ENCODE data around the gene RBBP7. TPM values are rescaled to one million over a fixed set of nuclear protein-coding genes. Genes with fewer than 3 reads are reported as not detected.

Gene RBBP7
- total and polyA plus RNA-seq, 2 experiments from 2014 or later: 86.2 to 119 TPM

- peak overlapping the region; percentile 95 for H3K4me2 ChIP-seq (ENCODE audit: unreplicated experiment)
- no peaks in the 10 kb centered on the region for H4K20me1 ChIP-seq (ENCODE audit: insufficient read depth)
- no peaks in the 10 kb centered on the region for H3K9me2 ChIP-seq (ENCODE audit: insufficient read depth)
- peak overlapping the region; percentile 72 for H3K9ac ChIP-seq
- TF ChIP-seq EZH2 (IDR thresholded peaks at IDR 0.05; ENCODE audit: insufficient read depth, poor library complexity, severe bottlenecking) (no peak), EZH2phosphoT487 (IDR thresholded peaks at IDR 0.05; ENCODE audit: insufficient read depth, low read depth) (no peak)
- peak; percentile 47 for DNase-seq
- no peaks in the 10 kb centered on the region for H3K36me3 ChIP-seq (ENCODE audit: low read depth)
- no peaks in the 10 kb centered on the region for H3K4me1 ChIP-seq (ENCODE audit: insufficient read depth)
- H3F3A ChIP-seq (ENCODE audit: insufficient read depth): no peaks in the 10 kb centered on the region
- H2AFZ ChIP-seq: peak overlapping the region; percentile 96
- no peak overlapping the region for H3K27ac ChIP-seq
- no peaks in the 10 kb centered on the region for H3K9me3 ChIP-seq (ENCODE audit: low read depth)
- H3K4me3 ChIP-seq: peak overlapping the region; percentile 74
- H3K27me3 ChIP-seq (replicated peaks; ENCODE audit: insufficient read depth): no peaks in the 10 kb centered on the region
- in situ Hi-C loops (cut with MboI): no loop called here
- no peaks in the 10 kb centered on the region for H3K79me2 ChIP-seq (ENCODE audit: insufficient read depth)
- WGBS, 2 experiments (ENCODE audit: low coverage in 1 of 2, low lambda C conversion rate in 2 of 2, missing lambda C conversion rate in 2 of 2): 3 to 6% methylated on average over 7 of the region's 7 CpGs
These were observed 12.0 kb upstream of the RBBP7 start for GRCh38 chrX:16882169-16882568.

DNA sequence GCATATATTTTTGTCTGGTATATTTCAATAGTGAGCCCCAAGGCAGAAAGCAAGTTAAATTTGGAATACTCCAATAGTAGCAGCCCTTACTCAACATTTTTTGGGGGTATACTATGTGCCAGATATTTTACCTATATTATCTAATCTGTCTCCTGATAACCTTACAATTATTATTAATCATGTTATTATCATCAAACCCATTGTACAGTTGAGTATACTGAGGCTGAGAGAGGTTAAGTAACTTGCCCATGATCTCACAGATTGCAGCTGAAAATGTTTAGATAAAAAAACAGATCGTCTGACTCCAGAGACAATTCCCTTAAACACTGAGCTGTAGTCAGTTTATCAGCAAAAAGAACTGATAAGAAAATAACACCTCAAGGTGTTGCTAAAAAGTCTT, 6.5 kb upstream of the RBBP7 start:
- H2AFZ ChIP-seq: no peak overlapping the region
- H3K36me3 ChIP-seq (ENCODE audit: low read depth): no peaks in the 10 kb centered on the region
- H3K4me1 ChIP-seq (ENCODE audit: insufficient read depth): no peaks in the 10 kb centered on the region
- no peaks in the 10 kb centered on the region for H3F3A ChIP-seq (ENCODE audit: insufficient read depth)
- no peak overlapping the region for H3K9ac ChIP-seq
- H3K4me2 ChIP-seq (ENCODE audit: unreplicated experiment): no peak overlapping the region
- no peak overlapping the region for H3K27ac ChIP-seq
- in situ Hi-C loops (cut with MboI): no loop called here
- DNase-seq: no peak
- no peaks in the 10 kb centered on the region for H3K27me3 ChIP-seq (replicated peaks; ENCODE audit: insufficient read depth)
- TF ChIP-seq EZH2 (IDR thresholded peaks at IDR 0.05; ENCODE audit: insufficient read depth, poor library complexity, severe bottlenecking) (no peak), EZH2phosphoT487 (IDR thresholded peaks at IDR 0.05; ENCODE audit: insufficient read depth, low read depth) (no peak)
- WGBS, 2 experiments (ENCODE audit: low coverage in 1 of 2, low lambda C conversion rate in 2 of 2, missing lambda C conversion rate in 2 of 2): 4 to 8% methylated on average over 1 of the region's 1 CpG
- H3K9me2 ChIP-seq (ENCODE audit: insufficient read depth): no peaks in the 10 kb centered on the region
- H3K4me3 ChIP-seq: no peak overlapping the region
- no peaks in the 10 kb centered on the region for H3K9me3 ChIP-seq (ENCODE audit: low read depth)
- no peaks in the 10 kb centered on the region for H3K79me2 ChIP-seq (ENCODE audit: insufficient read depth)
- H4K20me1 ChIP-seq (ENCODE audit: insufficient read depth): no peaks in the 10 kb centered on the region

DNA sequence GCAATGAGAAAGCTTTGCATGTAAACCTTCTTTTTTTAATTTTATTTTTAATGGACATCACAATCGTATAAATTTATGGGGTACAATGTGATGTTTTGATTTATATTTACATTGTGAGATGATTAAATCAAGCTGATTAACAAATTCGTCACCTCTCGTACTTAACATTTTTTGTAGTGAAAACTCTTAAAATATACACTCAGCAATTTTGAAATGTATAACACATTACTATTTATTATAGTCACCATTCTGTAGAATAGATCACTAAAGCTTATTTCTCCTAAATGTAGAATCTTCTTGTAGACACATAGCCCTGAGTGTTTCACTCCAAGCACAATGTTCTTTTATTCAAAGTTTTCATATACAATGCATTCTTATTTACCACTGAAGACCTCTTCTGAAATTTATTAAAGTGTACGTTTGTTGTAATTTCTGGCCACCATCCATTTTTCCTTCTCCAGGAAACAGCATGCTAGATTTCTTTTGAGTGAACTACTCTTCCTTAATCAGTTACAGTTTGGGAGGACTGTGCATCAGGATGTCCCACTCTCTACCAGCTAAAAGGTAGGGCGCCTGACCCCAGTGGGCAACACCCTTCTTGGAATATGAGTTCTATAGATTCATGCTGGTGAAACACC, 4.4 kb upstream of the RBBP7 start:
- no peaks in the 10 kb centered on the region for H4K20me1 ChIP-seq (ENCODE audit: insufficient read depth)
- 54 to 58% methylated on average over 5 of the region's 5 CpGs for WGBS, 2 experiments (ENCODE audit: low coverage in 1 of 2, low lambda C conversion rate in 2 of 2, missing lambda C conversion rate in 2 of 2)
- in situ Hi-C loops (cut with MboI): no loop called here
- H3K27me3 ChIP-seq (replicated peaks; ENCODE audit: insufficient read depth): no peaks in the 10 kb centered on the region
- no peak overlapping the region for H3K27ac ChIP-seq
- no peaks in the 10 kb centered on the region for H3K9me3 ChIP-seq (ENCODE audit: low read depth)
- H3K4me3 ChIP-seq: no peak overlapping the region
- no peaks in the 10 kb centered on the region; the same call in 1 of the 2 replicates for H3K79me2 ChIP-seq (ENCODE audit: insufficient read depth)
- no peak overlapping the region for H3K9ac ChIP-seq
- no peak overlapping the region for H2AFZ ChIP-seq
- H3F3A ChIP-seq (ENCODE audit: insufficient read depth): no peaks in the 10 kb centered on the region
- no peaks in the 10 kb centered on the region for H3K9me2 ChIP-seq (ENCODE audit: insufficient read depth)
- no peak overlapping the region for H3K4me2 ChIP-seq (ENCODE audit: unreplicated experiment)
- no peaks in the 10 kb centered on the region for H3K36me3 ChIP-seq (ENCODE audit: low read depth)
- TF ChIP-seq EZH2phosphoT487 (IDR thresholded peaks at IDR 0.05; ENCODE audit: insufficient read depth, low read depth): no peak
- no peak for TF ChIP-seq EZH2 (IDR thresholded peaks at IDR 0.05; ENCODE audit: insufficient read depth, poor library complexity, severe bottlenecking)
- H3K4me1 ChIP-seq (ENCODE audit: insufficient read depth): 0 out of 2 replicates have a peak, but pooled peaks cover 4% of the 10 kb centered on the region
- DNase-seq: no peak

GRCh38 chrX:16873106-16873505, 2.9 kb upstream of the RBBP7 start:
- H3F3A ChIP-seq (ENCODE audit: insufficient read depth): no peaks in the 10 kb centered on the region
- no peaks in the 10 kb centered on the region for H3K9me3 ChIP-seq (ENCODE audit: low read depth)
- WGBS, 2 experiments (ENCODE audit: low coverage in 1 of 2, low lambda C conversion rate in 2 of 2, missing lambda C conversion rate in 2 of 2): 99 to 100% methylated on average over 8 of the region's 8 CpGs

More at GRCh38 chrX:16873106-16873505, 2.9 kb upstream of the RBBP7 start:
- Histone ChIP-seq H3K27ac (no peak overlapping the region), H3K9me2 (ENCODE audit: insufficient read depth) (no peaks in the 10 kb centered on the region), H3K9ac (no peak overlapping the region), H3K36me3 (ENCODE audit: low read depth) (no peaks in the 10 kb centered on the region), H2AFZ (no peak overlapping the region), H4K20me1 (ENCODE audit: insufficient read depth) (no peaks in the 10 kb centered on the region; the same call in 1 of the 2 replicates), H3K79me2 (ENCODE audit: insufficient read depth) (peaks cover 14% of the 10 kb centered on the region), H3K4me3 (no peak overlapping the region), H3K4me1 (ENCODE audit: insufficient read depth) (peaks cover 8% of the 10 kb centered on the region; the same call in 1 of the 2 replicates), H3K27me3 (replicated peaks; ENCODE audit: insufficient read depth) (no peaks in the 10 kb centered on the region), H3K4me2 (ENCODE audit: unreplicated experiment) (no peak overlapping the region)
- DNase-seq: no peak
- no peak for TF ChIP-seq EZH2 (IDR thresholded peaks at IDR 0.05; ENCODE audit: insufficient read depth, poor library complexity, severe bottlenecking)
- no peak for TF ChIP-seq EZH2phosphoT487 (IDR thresholded peaks at IDR 0.05; ENCODE audit: insufficient read depth, low read depth)
- in situ Hi-C loops (cut with MboI): no loop called here

All from GM23248 (cell line).